Neural progenitor cell (in vitro differentiated cells): Measurements from ENCODE around the gene MRTFB. TPM values are rescaled to one million over a fixed set of nuclear protein-coding genes. Genes with fewer than 3 reads are reported as not detected.

Experiments used
- DNase-seq: peaks from one replicate; pipeline ENCODE4 v3.0.0-alpha.2; 2016; ENCODE audit warnings: low spot score
- H2AFZ ChIP-seq: fragments of 200-600 bp; sonication (generic); replicated peaks from 2 replicates; pipeline ENCODE4 v1.6.1; 2016; ENCODE audit warnings: antibody characterized with exemption
- H3F3A ChIP-seq: fragments of 200-600 bp; sonication (generic); 2 replicates; pipeline ENCODE4 v1.6.1; 2016; ENCODE audit warnings: antibody characterized with exemption, low read depth
- H3K27ac ChIP-seq: fragments of 200-600 bp; sonication (generic); 2 replicates; pipeline ENCODE4 v1.5.1; 2016; ENCODE audit warnings: mild to moderate bottlenecking
- H3K27me3 ChIP-seq: fragments of 200-600 bp; sonication (generic); 2 replicates; pipeline ENCODE4 v1.6.1; 2016; ENCODE audit warnings: mild to moderate bottlenecking, moderate library complexity
- H3K36me3 ChIP-seq: fragments of 200-600 bp; sonication (generic); 2 replicates; pipeline ENCODE4 v1.5.1; 2016
- H3K4me1 ChIP-seq: fragments of 200-600 bp; sonication (generic); 2 replicates; pipeline ENCODE4 v1.6.1; 2016; ENCODE audit warnings: mixed run types
- H3K4me2 ChIP-seq: fragments of 200-600 bp; sonication (generic); 2 replicates; pipeline ENCODE4 v1.6.1; 2016
- H3K4me3 ChIP-seq: fragments of 200-600 bp; sonication (generic); 2 replicates; pipeline ENCODE4 v1.5.1; 2016
- H3K79me2 ChIP-seq: fragments of 200-600 bp; sonication (generic); 2 replicates; pipeline ENCODE4 v1.6.1; 2016; ENCODE audit warnings: low read depth
- H3K9ac ChIP-seq: fragments of 200-600 bp; sonication (generic); 2 replicates; pipeline ENCODE4 v1.6.1; 2016
- H3K9me3 ChIP-seq: fragments of 200-600 bp; sonication (generic); 2 replicates; pipeline ENCODE4 v1.5.1; 2016; ENCODE audit warnings: low read depth
- H4K20me1 ChIP-seq: fragments of 200-600 bp; sonication (generic); 2 replicates; pipeline ENCODE4 v1.6.1; 2016; ENCODE audit warnings: low read depth
- H3K27ac Mint-ChIP-seq: 3 replicates; pipeline ENCODE4 v1.8.0; 2021; ENCODE audit warnings: mixed read lengths
- H3K27me3 Mint-ChIP-seq: 2 replicates; pipeline ENCODE4 v1.8.0; 2022; ENCODE audit warnings: low read depth, mild to moderate bottlenecking, inconsistent platforms, moderate library complexity, mixed read lengths; ENCODE audit not compliant: insufficient read depth
- H3K36me3 Mint-ChIP-seq: 3 replicates; pipeline ENCODE4 v1.8.0; 2021; ENCODE audit warnings: mixed read lengths
- H3K4me1 Mint-ChIP-seq: 3 replicates; pipeline ENCODE4 v1.8.0; 2021; ENCODE audit warnings: mixed read lengths
- H3K4me3 Mint-ChIP-seq: 3 replicates; pipeline ENCODE4 v1.8.0; 2021; ENCODE audit warnings: mild to moderate bottlenecking, moderate library complexity, mixed read lengths
- H3K9me3 Mint-ChIP-seq: 3 replicates; pipeline ENCODE4 v1.8.0; 2020; ENCODE audit warnings: mixed read lengths
- EZH2 ChIP-seq: fragments of 200-600 bp; sonication (generic); IDR thresholded peaks from 2 replicates; pipeline ENCODE4 v1.6.1; 2017; ENCODE audit warnings: antibody characterized with exemption, mild to moderate bottlenecking, moderate library complexity
- EZH2phosphoT487 ChIP-seq: fragments of 200-600 bp; sonication (generic); IDR thresholded peaks from 2 replicates; pipeline ENCODE4 v1.6.1; 2017; ENCODE audit warnings: antibody characterized with exemption
- total RNA-seq: library from RNA; depleted of rRNA; stranded (reverse); fragments of >200 nt; gene quantifications from 2 replicates; pipeline ENCODE4 v1.2.3, GENCODE V29; 2015; ENCODE audit warnings: low replicate concordance
- TF ChIP-seq, protein P1 (sequence below): fragments of 200-600 bp; sonication (generic); IDR thresholded peaks from 2 replicates; pipeline ENCODE4 v1.5.1; 2017; ENCODE audit warnings: antibody characterized with exemption, mild to moderate bottlenecking

Gene MRTFB
- total RNA-seq, 1 donor from 2014 or later = 26.8 TPM

DNA sequence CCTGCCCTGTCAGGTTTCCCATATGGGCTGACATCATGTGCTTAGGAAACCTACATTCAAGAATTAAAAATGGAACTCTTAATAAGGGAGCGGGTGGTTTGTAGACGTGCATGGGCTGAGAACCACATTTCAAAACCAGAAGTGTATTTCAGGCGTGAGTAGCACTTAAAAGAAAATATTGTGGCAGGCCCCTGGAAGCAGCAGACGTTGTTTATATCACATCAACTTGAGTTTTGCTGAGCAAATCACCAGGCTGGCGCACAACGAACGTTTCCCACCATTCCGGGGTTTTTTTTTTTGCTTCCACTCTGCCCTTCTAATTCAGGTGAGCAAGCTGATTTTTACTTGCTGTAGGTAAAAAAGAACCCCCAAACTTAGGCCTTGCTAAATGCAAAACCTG lies 220.2 kb downstream of the MRTFB start:
- DNase-seq = no peak
- no peak overlapping the region for H3K4me3 Mint-ChIP-seq
- H3K9me3 ChIP-seq = no peaks in the 10 kb centered on the region
- no peaks in the 10 kb centered on the region for H3K27me3 ChIP-seq
- no peak overlapping the region for H3K4me3 ChIP-seq
- peaks cover 2% of the 10 kb centered on the region for H3F3A ChIP-seq
- no peak overlapping the region for H3K4me2 ChIP-seq
- no peaks in the 10 kb centered on the region for H3K4me1 ChIP-seq
- H3K79me2 ChIP-seq = no peaks in the 10 kb centered on the region
- peaks cover 11% of the 10 kb centered on the region for H3K9me3 Mint-ChIP-seq
- H3K27ac Mint-ChIP-seq = no peak overlapping the region
- H3K4me1 Mint-ChIP-seq = peaks cover 2% of the 10 kb centered on the region
- H3K27ac ChIP-seq = no peak overlapping the region
- H3K27me3 Mint-ChIP-seq = peaks cover 11% of the 10 kb centered on the region
- H4K20me1 ChIP-seq = no peaks in the 10 kb centered on the region
- no peaks in the 10 kb centered on the region for H3K36me3 Mint-ChIP-seq
- no peak overlapping the region for H3K9ac ChIP-seq
- H2AFZ ChIP-seq = no peak overlapping the region
- no peaks in the 10 kb centered on the region for H3K36me3 ChIP-seq
- TF ChIP-seq EZH2phosphoT487 (no peak), EZH2 (no peak)
- TF ChIP-seq, protein P1, sequence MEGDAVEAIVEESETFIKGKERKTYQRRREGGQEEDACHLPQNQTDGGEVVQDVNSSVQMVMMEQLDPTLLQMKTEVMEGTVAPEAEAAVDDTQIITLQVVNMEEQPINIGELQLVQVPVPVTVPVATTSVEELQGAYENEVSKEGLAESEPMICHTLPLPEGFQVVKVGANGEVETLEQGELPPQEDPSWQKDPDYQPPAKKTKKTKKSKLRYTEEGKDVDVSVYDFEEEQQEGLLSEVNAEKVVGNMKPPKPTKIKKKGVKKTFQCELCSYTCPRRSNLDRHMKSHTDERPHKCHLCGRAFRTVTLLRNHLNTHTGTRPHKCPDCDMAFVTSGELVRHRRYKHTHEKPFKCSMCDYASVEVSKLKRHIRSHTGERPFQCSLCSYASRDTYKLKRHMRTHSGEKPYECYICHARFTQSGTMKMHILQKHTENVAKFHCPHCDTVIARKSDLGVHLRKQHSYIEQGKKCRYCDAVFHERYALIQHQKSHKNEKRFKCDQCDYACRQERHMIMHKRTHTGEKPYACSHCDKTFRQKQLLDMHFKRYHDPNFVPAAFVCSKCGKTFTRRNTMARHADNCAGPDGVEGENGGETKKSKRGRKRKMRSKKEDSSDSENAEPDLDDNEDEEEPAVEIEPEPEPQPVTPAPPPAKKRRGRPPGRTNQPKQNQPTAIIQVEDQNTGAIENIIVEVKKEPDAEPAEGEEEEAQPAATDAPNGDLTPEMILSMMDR = no peak

DNA sequence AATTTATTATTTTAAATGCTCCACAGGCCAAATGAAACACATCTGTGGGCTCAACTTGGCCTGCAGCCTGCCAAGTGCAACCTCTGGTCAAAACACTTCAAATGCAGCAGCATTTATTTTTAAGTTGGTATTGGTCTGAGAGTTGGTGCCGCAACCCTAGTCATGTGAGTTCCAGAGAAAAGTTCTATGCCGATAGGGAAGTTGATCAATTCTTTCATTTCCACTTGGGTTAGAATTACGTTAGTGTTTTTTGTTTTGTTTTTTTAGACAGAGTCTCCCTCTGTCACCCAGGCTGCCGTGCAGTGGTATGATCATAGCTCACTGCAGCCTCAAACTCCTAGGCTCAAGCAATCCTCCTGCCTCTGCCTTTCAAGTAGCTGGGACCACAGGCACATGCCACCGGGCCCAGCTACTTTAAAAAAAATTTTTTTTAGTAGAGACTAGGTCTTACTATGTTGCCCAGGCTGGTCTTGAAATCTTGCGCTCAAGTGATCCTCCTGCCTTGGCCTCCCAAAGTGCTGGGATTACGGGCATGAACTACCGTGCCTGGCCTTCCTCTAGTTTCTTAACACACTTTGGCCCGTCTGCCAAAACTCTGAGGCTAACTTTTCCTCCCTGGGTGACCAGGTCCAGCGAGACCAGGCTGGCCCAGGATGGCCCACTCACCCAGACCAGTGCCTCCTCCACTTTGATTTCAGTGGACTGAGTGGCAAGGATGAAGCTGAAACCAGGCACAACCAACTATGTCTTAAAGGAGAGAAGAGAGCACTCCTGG lies 221.1 kb downstream of the MRTFB start:
- peaks cover 11% of the 10 kb centered on the region for H3K27me3 Mint-ChIP-seq
- no peaks in the 10 kb centered on the region for H3K36me3 Mint-ChIP-seq
- no peaks in the 10 kb centered on the region for H3K4me1 ChIP-seq
- H3K27me3 ChIP-seq = no peaks in the 10 kb centered on the region
- H3F3A ChIP-seq = no peaks in the 10 kb centered on the region
- H3K27ac ChIP-seq = no peak overlapping the region
- DNase-seq = no peak
- H2AFZ ChIP-seq = no peak overlapping the region
- no peak overlapping the region for H3K27ac Mint-ChIP-seq
- TF ChIP-seq EZH2 = no peak
- TF ChIP-seq, protein P1 = no peak
- TF ChIP-seq EZH2phosphoT487 = no peak
- no peak overlapping the region for H3K4me3 ChIP-seq
- no peaks in the 10 kb centered on the region for H3K4me1 Mint-ChIP-seq
- no peak overlapping the region for H3K4me3 Mint-ChIP-seq
- H3K79me2 ChIP-seq = no peaks in the 10 kb centered on the region
- H3K9me3 Mint-ChIP-seq = peaks cover 11% of the 10 kb centered on the region
- no peaks in the 10 kb centered on the region for H3K9me3 ChIP-seq
- no peak overlapping the region for H3K4me2 ChIP-seq
- H4K20me1 ChIP-seq = no peaks in the 10 kb centered on the region
- no peak overlapping the region for H3K9ac ChIP-seq
- no peaks in the 10 kb centered on the region for H3K36me3 ChIP-seq

DNA sequence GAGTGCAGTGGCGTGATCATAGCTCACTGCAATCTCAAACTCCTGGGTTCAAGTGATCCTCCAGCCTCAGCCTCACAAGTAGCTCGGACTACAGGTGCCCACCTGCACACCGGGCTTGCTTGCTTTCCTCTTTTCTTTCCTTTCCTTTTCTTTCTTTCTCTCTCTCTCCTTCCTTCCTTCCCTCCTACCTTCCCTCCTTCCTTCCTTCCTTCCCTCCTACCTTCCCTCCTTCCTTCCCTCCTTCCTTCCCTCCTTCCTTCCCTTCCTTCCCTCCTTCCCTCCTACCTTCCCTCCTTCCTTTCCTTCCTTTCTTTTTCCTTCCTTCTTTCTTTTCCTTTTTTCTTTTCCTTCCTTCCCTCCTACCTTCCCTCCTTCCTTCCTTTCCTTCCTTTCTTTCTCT lies 225.5 kb downstream of the MRTFB start:
- Mint-ChIP-seq H3K9me3 (no peaks in the 10 kb centered on the region), H3K36me3 (no peaks in the 10 kb centered on the region), H3K4me1 (peaks cover 12% of the 10 kb centered on the region), H3K4me3 (no peak overlapping the region), H3K27ac (no peak overlapping the region), H3K27me3 (peaks cover 7% of the 10 kb centered on the region)
- no peaks in the 10 kb centered on the region for H3K36me3 ChIP-seq
- no peak overlapping the region for H3K27ac ChIP-seq
- no peak overlapping the region for H3K4me2 ChIP-seq
- peaks cover 7% of the 10 kb centered on the region for H3K27me3 ChIP-seq
- H3K79me2 ChIP-seq = no peaks in the 10 kb centered on the region
- H3K9ac ChIP-seq = no peak overlapping the region
- no peaks in the 10 kb centered on the region for H4K20me1 ChIP-seq
- H3K9me3 ChIP-seq = no peaks in the 10 kb centered on the region
- H3F3A ChIP-seq = peaks cover 15% of the 10 kb centered on the region
- no peak overlapping the region for H2AFZ ChIP-seq
- TF ChIP-seq EZH2 = no peak
- no peak for TF ChIP-seq EZH2phosphoT487
- TF ChIP-seq, protein P1 = no peak
- H3K4me3 ChIP-seq = no peak overlapping the region
- DNase-seq = no peak
- no peaks in the 10 kb centered on the region for H3K4me1 ChIP-seq
